ENCODE data around the gene PRG3. TPM values are rescaled to one million over a fixed set of nuclear protein-coding genes. Genes with fewer than 3 reads are reported as not detected.

Gene PRG3
- total and polyA plus RNA-seq, 2 donors (not counting 3 experiments of a cell fraction or from before 2014, with no cell fraction given), result not detected

GRCh38 chr11:57343825-57344224 lies 37.1 kb downstream of the PRG3 start:
- Histone ChIP-seq H3K4me2 (ENCODE audit: insufficient read depth, low read length) (no peak overlapping the region), H4K20me1 (replicated peaks; ENCODE audit: control insufficient read depth, extremely low read depth, insufficient read depth, low read length) (no peaks in the 10 kb centered on the region), H3K9me3 (replicated peaks; ENCODE audit: control insufficient read depth, insufficient read depth, low read length) (no peaks in the 10 kb centered on the region), H3K4me3 (replicated peaks in 1 of 3; ENCODE audit: insufficient read depth in 1 of 3, low read depth in 1 of 3, low read length in 3 of 3) (no peak overlapping the region), H2AFZ (ENCODE audit: low read depth, low read length) (no peak overlapping the region), H3K27ac (ENCODE audit: insufficient read depth, low read depth, low read length) (no peak overlapping the region), H3K9ac (replicated peaks; ENCODE audit: extremely low read depth, insufficient read depth, low read length) (no peak overlapping the region), H3K4me1 (ENCODE audit: control insufficient read depth, extremely low read depth, insufficient read depth, low read length) (no peaks in the 10 kb centered on the region), H3K79me2 (ENCODE audit: control insufficient read depth, insufficient read depth, low read length) (no peaks in the 10 kb centered on the region), H3K27me3 (ENCODE audit: control insufficient read depth in 2 of 2, insufficient read depth in 2 of 2, low read length in 2 of 2) (peaks cover 3 to 8% of the 10 kb centered on the region in 2 experiments), H3K36me3 (ENCODE audit: control insufficient read depth in 2 of 2, extremely low read depth in 1 of 2, insufficient read depth in 2 of 2, low read length in 2 of 2) (no peaks in the 10 kb centered on the region), H3K9me1 (replicated peaks; ENCODE audit: control insufficient read depth, extremely low read depth, insufficient read depth, low read length) (no peaks in the 10 kb centered on the region)
- dilution Hi-C loops (cut with MboI; ENCODE audit: extremely low pct_ligation_motif_present, low sequenced_read_pairs) (no loop called here), intact Hi-C loops (cut with micrococcal nuclease) (no loop called here)
- POLR2A ChIA-PET, result no interaction called here
- CTCF ChIA-PET, result interaction anchor here (0.8 to 1.1 kb wide), 3 partner anchors 10 to 183 kb away, joined by 3 to 4 read pairs (median 3); no protein-coding TSS in a partner anchor
- DNase-seq (ENCODE audit: low read depth, low spot score) (no peak), FAIRE-seq (no peak)
- no peak for TF ChIP-seq MYC (IDR thresholded peaks at IDR 0.05; ENCODE audit: low read depth, low read length)
- TF ChIP-seq JUN (IDR thresholded peaks at IDR 0.05; ENCODE audit: borderline replicate concordance, insufficient read depth, insufficient read length, low read depth), result no peak
- no peak for TF ChIP-seq GATA2 (IDR thresholded peaks at IDR 0.05; ENCODE audit: insufficient read depth, insufficient read length, low read depth, low read length)
- no TSS peak for BruUV-seq (replicated peaks)

GRCh38 chr11:57342702-57343101 lies 38.2 kb downstream of the PRG3 start:
- FAIRE-seq, result no peak

More at GRCh38 chr11:57342702-57343101, 38.2 kb downstream of the PRG3 start:
- TF ChIP-seq JUN (IDR thresholded peaks at IDR 0.05; ENCODE audit: borderline replicate concordance, insufficient read depth, insufficient read length, low read depth) (no peak), EZH2 (IDR thresholded peaks at IDR 0.05; ENCODE audit: borderline replicate concordance, low read depth, low read length, severe bottlenecking) (no peak), MAX (IDR thresholded peaks at IDR 0.05; ENCODE audit: insufficient read depth, insufficient read length) (no peak), FOS (IDR thresholded peaks at IDR 0.05; ENCODE audit: borderline replicate concordance, insufficient read depth, low read length) (no peak), POLR2A (IDR thresholded peaks at IDR 0.05; ENCODE audit: low read depth, low read length) (no peak), MYC (IDR thresholded peaks at IDR 0.05; ENCODE audit: low read depth, low read length) (no peak), POLR2AphosphoS5 (IDR thresholded peaks at IDR 0.05; ENCODE audit: insufficient read depth, low read depth, low read length) (no peak), CTCF (IDR thresholded peaks at IDR 0.05; ENCODE audit: extremely low read depth in 1 of 2, insufficient read depth in 1 of 2, low read depth in 1 of 2, low read length in 2 of 2) (no peak), GATA2 (IDR thresholded peaks at IDR 0.05; ENCODE audit: insufficient read depth, insufficient read length, low read depth, low read length) (no peak)
- H3K36me3 ChIP-seq (ENCODE audit: control insufficient read depth in 2 of 2, extremely low read depth in 1 of 2, insufficient read depth in 2 of 2, low read length in 2 of 2), result no peaks in the 10 kb centered on the region
- no peak overlapping the region for H3K9ac ChIP-seq (replicated peaks; ENCODE audit: extremely low read depth, insufficient read depth, low read length)
- CTCF ChIA-PET, result interaction anchor here (1.1 kb wide), 1 partner anchor 116 kb away, joined by 3 read pairs; no protein-coding TSS in a partner anchor
- H3K4me2 ChIP-seq (ENCODE audit: insufficient read depth, low read length), result no peak overlapping the region
- H2AFZ ChIP-seq (ENCODE audit: low read depth, low read length), result no peak overlapping the region
- H3K27ac ChIP-seq (ENCODE audit: insufficient read depth, low read depth, low read length), result no peak overlapping the region
- no peak overlapping the region for H3K4me3 ChIP-seq (replicated peaks in 1 of 3; ENCODE audit: insufficient read depth in 1 of 3, low read depth in 1 of 3, low read length in 3 of 3)
- dilution Hi-C loops (cut with MboI; ENCODE audit: extremely low pct_ligation_motif_present, low sequenced_read_pairs) (no loop called here), intact Hi-C loops (cut with micrococcal nuclease) (no loop called here)
- no peaks in the 10 kb centered on the region for H3K9me3 ChIP-seq (replicated peaks; ENCODE audit: control insufficient read depth, insufficient read depth, low read length)
- POLR2A ChIA-PET, result no interaction called here
- BruUV-seq (replicated peaks), result no TSS peak
- DNase-seq (ENCODE audit: low read depth, low spot score), result no peak
- H3K4me1 ChIP-seq (ENCODE audit: control insufficient read depth, extremely low read depth, insufficient read depth, low read length), result no peaks in the 10 kb centered on the region
- no peaks in the 10 kb centered on the region for H3K79me2 ChIP-seq (ENCODE audit: control insufficient read depth, insufficient read depth, low read length)
- no peaks in the 10 kb centered on the region for H4K20me1 ChIP-seq (replicated peaks; ENCODE audit: control insufficient read depth, extremely low read depth, insufficient read depth, low read length)
- H3K9me1 ChIP-seq (replicated peaks; ENCODE audit: control insufficient read depth, extremely low read depth, insufficient read depth, low read length), result no peaks in the 10 kb centered on the region
- H3K27me3 ChIP-seq (ENCODE audit: control insufficient read depth in 2 of 2, insufficient read depth in 2 of 2, low read length in 2 of 2), result peaks cover 4 to 9% of the 10 kb centered on the region in 2 experiments

Data from endothelial cell of umbilical vein (primary cell).